Measurements from ENCODE around the gene FBRS.

DNA sequence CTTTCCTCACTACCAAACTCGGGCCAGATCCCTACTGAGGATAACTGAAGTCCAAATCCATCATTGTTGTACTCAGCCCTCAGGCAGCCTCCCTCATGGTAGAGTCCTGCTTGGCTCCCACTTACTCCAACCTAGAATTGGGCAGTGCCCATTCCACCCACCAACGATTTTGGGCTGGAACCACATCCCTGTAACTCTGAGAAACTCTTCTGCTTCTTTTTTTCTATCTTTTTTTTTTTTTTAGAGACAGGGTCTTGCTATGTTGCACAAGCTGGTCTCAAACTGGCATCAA, 6.3 kb upstream of the FBRS start:
- no peak for TF ChIP-seq POLR2A (IDR thresholded peaks at IDR 0.05)
- TF ChIP-seq, protein P1, sequence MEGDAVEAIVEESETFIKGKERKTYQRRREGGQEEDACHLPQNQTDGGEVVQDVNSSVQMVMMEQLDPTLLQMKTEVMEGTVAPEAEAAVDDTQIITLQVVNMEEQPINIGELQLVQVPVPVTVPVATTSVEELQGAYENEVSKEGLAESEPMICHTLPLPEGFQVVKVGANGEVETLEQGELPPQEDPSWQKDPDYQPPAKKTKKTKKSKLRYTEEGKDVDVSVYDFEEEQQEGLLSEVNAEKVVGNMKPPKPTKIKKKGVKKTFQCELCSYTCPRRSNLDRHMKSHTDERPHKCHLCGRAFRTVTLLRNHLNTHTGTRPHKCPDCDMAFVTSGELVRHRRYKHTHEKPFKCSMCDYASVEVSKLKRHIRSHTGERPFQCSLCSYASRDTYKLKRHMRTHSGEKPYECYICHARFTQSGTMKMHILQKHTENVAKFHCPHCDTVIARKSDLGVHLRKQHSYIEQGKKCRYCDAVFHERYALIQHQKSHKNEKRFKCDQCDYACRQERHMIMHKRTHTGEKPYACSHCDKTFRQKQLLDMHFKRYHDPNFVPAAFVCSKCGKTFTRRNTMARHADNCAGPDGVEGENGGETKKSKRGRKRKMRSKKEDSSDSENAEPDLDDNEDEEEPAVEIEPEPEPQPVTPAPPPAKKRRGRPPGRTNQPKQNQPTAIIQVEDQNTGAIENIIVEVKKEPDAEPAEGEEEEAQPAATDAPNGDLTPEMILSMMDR (IDR thresholded peaks at IDR 0.05), result no peak
- no peak for TF ChIP-seq EP300 (IDR thresholded peaks at IDR 0.05)

Measured in gastroesophageal sphincter (tissue), 3 donors.